Activated CD8-positive, alpha-beta memory T cell treated with anti-CD3 and anti-CD28 coated beads, Interleukin-2, amount 50 U/mL, for 24 hours (primary cell): ENCODE measurements around the gene WDR93.
"Not testable (repeated sequence)": the region's sequence is repeated elsewhere in the genome, so short reads cannot be mapped to it uniquely, and the experiment has no call there.

Experiments used
- DNase-seq: peaks from one replicate; pipeline ENCODE4 v3.0.0-alpha.2; 2020; ENCODE audit errors: extremely low read depth

Gene WDR93

DNA sequence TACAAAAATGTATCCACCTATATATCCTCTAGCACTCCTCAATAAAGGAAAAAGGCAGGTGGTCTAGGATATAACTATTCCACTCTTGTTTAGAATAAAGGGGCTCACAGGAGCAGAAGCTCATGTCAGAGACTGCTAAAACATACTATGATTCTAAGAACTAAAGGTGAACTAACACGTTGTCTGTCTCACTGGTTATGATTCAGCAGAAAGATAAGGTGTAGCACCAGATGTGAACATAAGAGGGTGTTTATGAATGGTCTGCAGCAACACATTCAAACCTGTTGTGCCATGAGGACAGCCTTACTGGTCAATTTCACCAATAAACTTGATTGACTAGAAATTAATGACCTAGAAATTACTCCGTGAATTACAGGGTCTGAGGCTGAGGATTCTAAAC lies 4.6 kb upstream of the WDR93 start:
- no peak for DNase-seq

DNA sequence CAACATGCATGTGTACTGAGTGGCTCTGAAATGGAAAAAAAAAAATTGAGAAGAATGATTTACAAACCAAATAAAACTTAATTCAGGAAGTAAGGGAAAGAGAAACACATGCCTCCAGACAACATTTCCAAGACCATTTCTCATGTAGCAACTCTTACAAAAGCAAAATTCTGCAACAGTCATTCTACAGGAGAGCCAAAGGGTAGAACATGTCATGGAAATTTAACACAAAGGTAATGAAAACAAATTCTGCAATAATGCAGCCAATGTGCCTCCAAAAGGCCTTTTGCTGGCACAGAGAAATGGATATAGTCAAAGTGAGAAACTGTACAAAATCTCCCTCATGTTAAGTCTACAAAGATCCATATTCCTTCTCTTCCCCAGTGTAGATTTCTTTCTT lies 4.1 kb upstream of the WDR93 start:
- DNase-seq = no peak

DNA sequence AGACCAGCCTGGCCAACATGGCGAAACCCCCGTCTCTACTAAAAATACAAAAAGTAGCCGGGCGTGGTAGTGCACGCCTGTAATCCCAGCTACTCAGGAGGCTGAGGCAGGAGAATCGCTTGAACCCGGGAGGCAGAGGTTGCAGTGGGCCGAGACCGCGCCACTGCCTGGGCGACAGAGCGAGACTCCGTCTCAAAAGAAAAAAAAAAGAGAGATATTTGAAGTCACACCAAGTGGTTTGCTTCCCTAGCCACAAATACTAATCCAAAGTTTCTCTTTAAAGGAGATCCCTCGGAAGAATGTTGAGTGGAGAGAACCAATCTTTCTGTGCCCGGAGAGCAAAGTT lies 708 bp upstream of the WDR93 start:
- DNase-seq = not testable (repeated sequence)

DNA sequence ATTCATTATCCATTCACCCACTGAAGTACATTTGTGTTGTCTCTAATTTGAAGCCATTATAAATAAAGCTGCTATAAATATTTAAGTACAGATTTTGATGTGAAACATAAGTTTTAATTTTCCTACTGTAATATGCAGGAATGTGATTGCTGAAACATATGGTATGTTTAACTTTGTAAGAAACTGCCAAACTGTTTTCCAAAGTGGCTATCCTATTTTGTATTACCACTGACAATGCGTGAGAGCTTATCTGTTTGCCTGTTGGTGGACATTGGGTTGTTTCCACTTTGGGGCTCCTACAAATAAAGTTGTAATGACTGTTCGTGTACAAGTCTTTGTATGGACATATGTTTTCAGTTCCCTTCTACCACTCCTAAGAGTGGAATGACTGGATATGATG lies 2.5 kb downstream of the WDR93 start:
- DNase-seq = no peak

- DNase-seq = no peak
Measured at GRCh38 chr15:89693696-89694095, 3.1 kb downstream of the WDR93 start.

- no peak for DNase-seq
Measured at GRCh38 chr15:89695198-89695597, 4.6 kb downstream of the WDR93 start.

- DNase-seq = no peak
Measured at GRCh38 chr15:89704411-89704810, 13.8 kb downstream of the WDR93 start.

GRCh38 chr15:89707577-89707976 lies 17.0 kb downstream of the WDR93 start:
- no peak for DNase-seq

GRCh38 chr15:89714775-89715174 lies 24.2 kb downstream of the WDR93 start:
- DNase-seq = no peak

DNA sequence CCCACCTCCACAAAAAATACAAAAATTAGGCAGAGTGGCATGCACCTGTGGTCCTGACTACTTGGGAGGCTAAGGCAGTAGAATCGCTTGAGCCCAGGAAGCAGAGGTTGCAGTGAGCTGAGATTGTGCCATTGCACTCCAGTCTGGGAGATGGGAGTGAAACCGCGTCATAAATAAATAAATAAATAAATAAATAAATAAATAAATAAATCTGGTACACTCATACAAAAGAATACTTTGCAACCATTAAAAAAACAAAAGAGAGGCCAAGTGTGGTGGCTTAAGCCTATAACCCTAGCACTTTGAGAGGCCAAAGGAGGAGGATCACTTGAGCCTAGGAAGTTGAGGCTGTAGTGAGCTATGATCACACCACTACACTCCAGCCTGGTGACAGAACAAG lies 32.4 kb downstream of the WDR93 start:
- no peak for DNase-seq

DNA sequence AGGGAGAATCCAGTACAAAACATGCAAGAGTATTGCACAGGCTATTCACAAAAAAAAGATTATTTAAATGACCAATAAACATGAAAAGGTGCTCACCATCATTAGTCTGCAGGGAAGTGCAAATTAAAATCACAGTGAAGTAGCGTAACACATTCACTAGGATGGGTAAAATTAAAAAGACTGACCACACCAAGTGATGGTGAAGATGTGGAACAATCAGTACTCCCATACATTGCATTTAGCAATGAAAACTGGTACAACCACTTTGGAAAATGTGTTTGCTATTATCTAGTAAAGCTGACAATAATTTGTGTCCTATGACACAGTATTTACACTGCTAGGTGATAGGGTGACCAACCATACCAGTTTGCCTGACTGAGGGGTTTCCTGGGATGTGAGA lies 34.0 kb downstream of the WDR93 start:
- no peak for DNase-seq

DNA sequence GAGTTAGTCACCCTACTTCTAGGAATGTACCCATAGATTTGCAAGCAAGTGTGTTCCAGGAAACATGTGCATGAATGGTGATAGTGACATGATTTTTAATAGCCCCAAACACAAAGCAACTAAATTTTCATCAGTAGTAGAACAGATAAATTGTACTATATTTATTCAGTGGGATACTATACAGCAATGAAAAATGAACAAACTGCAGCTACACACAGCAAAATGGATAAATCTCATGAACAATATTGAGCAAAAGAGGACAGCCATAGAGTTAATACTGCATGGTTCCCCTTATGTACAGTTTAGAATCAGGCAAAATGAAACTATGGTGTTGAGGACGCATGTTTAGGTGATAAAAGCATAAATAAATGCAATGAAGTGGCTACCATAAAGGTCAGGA lies 34.5 kb downstream of the WDR93 start:
- DNase-seq = no peak

DNA sequence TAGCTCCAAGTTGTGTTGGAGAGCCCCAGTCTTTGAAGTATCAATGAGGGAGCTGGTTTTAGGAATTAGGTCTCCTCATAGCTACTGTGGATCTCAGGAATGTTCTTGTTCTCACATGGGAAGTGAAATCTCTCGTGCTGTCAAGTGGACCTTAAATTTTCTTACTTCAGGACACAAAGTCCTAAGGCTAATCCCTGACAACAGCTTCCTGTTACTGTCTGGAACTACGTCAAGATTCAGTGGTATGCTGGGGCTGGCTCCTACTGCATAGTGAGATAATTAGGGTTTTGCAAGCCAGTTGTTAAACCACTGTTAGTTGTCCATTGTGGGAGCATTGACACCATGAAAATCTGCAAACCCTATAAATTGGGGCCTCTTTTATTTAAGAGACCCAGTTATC lies 37.6 kb downstream of the WDR93 start:
- DNase-seq = no peak

- DNase-seq = no peak
Measured at GRCh38 chr15:89731275-89731674, 40.7 kb downstream of the WDR93 start.

DNA sequence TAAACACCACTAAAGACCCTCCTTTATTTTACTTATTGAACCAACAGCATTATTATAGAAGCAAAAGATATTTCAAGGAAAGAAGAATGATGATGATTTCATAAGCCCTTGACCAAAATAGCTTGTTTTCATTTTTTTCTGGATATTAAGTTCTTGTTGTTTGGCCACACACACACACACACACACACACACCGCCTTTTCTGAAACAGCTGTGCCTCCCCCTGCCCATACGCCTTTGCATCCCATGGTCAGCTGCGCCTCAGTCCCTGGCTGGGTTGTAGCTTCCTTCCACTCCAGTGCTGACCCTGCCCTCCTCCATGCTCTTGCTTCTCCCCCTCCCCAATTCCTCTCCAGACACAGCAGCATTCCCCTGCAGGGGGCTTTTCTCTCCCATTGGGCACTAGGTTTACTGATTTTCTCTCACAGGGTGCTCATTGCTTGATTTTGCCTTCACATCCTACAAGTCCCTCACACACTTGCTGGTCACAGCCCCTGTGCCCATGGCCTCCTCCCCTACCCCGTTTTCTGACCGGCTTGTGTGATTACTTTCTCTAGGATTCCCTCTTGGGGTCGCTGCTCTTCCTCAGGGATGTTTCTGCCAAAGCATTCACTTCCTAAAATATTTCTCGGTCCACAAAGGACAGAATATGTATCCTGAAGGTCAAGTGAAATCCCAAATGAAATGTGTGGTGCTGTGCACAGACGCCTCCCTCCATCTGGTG lies 42.0 kb downstream of the WDR93 start:
- DNase-seq = no peak

GRCh38 chr15:89735773-89736172 lies 45.2 kb downstream of the WDR93 start:
- no peak for DNase-seq

DNA sequence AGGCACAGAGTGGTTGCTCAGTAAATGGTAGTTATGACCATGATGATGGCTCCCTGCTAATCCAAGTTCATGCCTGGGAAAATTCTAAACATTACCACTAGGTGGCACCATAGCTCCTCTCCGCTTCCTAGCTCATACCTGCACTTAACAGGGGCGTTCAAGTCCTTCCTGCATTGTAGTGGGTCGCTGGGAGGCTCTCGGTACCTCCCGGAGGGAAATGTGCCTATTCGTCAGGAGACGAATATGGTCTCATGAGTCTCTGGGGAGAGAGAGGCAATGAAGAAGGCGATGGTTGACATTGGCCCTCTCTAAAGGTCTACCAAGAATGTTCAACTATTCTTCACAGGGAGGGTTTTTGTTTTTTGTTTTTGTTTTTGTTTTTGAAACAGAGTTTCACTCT lies 49.5 kb downstream of the WDR93 start:
- DNase-seq = no peak

- DNase-seq = no peak
Measured at GRCh38 chr15:89743011-89743410, 52.4 kb downstream of the WDR93 start.

DNA sequence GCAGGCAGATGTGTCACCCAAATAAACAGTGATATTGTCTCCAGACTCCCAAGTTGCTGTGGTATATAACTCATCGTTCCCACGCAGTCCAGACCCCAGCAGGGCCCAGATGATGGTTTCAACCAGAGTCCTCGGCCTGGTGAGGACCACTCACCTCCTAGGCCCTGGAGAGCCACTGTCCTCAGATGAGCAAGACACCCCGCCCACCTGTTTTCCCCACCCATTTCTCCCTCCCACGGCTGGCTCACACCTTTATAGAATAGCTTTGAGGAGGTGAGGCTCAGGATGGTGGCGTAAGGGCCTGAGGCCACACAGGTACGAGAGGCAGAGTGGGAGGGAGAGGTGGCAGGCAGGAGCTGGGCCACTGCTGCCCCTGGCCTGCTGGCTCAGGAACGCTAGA lies 53.0 kb downstream of the WDR93 start:
- no peak for DNase-seq

DNA sequence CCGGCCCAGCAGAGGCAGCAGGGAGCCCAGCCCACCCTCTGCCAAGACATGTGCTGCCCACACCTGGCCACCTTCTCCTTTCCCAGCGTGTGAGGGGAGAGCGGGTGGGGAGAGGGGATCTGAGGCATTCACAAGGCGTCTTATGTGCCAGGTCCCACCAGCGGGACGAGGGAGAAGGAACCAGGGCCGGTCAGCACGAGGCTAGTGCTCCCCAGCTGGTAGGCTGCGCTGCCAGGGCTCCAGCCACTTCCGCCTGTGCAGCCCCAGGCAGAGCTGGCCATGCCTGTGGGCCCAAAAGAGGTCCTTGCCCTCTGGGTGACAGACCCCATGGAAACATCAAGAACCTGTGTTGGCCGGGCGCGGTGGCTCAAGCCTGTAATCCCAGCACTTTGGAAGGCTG lies 54.5 kb downstream of the WDR93 start:
- DNase-seq = no peak

GRCh38 chr15:89745768-89746167 lies 55.2 kb downstream of the WDR93 start:
- DNase-seq = no peak

GRCh38 chr15:89746386-89746780 lies 55.8 kb downstream of the WDR93 start:
- DNase-seq = no peak

- DNase-seq = no peak
Measured at GRCh38 chr15:89747708-89748682, 57.4 kb downstream of the WDR93 start.
